Stimulated activated naive CD8-positive, alpha-beta T cell treated with anti-CD3 and anti-CD28 coated beads, Interleukin-15, Interleukin-2, amounts not matched to agents 100 U/mL and 50 U/mL, for 24 hours (primary cell): ENCODE results near the gene MYL3.
"Not testable (repeated sequence)": the region's sequence is repeated elsewhere in the genome, so short reads cannot be mapped to it uniquely, and the experiment has no call there.

Experiments
- ATAC-seq: fragments of 150-1000 bp; cut with Tn5 transposase; one replicate; pipeline ENCODE4 v1.10.0; 2021
- DNase-seq: peaks from one replicate; pipeline ENCODE4 v3.0.0; 2021

The MYL3 gene

GRCh38 chr3:46863261-46863782 lies at the start of gene MYL3:
Gene MYL3 (minus strand): TSS chr3:46863444. CDS start chr3:46863390, 54 bp downstream.
- no peak for ATAC-seq
- no peak for DNase-seq

- DNase-seq (no peak), ATAC-seq (no peak)
These were observed 49.7 kb upstream of the MYL3 start for GRCh38 chr3:46912986-46913385.

GRCh38 chr3:46910914-46911313 lies 47.7 kb upstream of the MYL3 start:
- not testable (repeated sequence) for ATAC-seq

GRCh38 chr3:46910166-46910760 lies 47.0 kb upstream of the MYL3 start:
- no peak for DNase-seq
- no peak for ATAC-seq

More at GRCh38 chr3:46910914-46911313, 47.7 kb upstream of the MYL3 start:
- not testable (repeated sequence) for DNase-seq

GRCh38 chr3:46909535-46910161 lies 46.4 kb upstream of the MYL3 start:
- ATAC-seq = peak; percentile 81
- DNase-seq = peak; percentile 89

GRCh38 chr3:46908986-46909534 lies 45.8 kb upstream of the MYL3 start:
- ATAC-seq (no peak), DNase-seq (no peak)

- no peak for ATAC-seq
- no peak for DNase-seq
These were observed 45.2 kb upstream of the MYL3 start for GRCh38 chr3:46908294-46908985.

- ATAC-seq = no peak
- no peak for DNase-seq
These were observed 44.7 kb upstream of the MYL3 start for GRCh38 chr3:46907960-46908293.

- DNase-seq (no peak), ATAC-seq (no peak)
These were observed 44.0 kb upstream of the MYL3 start for GRCh38 chr3:46907271-46907670.

GRCh38 chr3:46906471-46907058 lies 43.3 kb upstream of the MYL3 start:
- DNase-seq (no peak), ATAC-seq (no peak)

GRCh38 chr3:46905661-46906451 lies 42.6 kb upstream of the MYL3 start:
- ATAC-seq = no peak
- DNase-seq = no peak

GRCh38 chr3:46905213-46905560 lies 41.9 kb upstream of the MYL3 start:
- DNase-seq (no peak), ATAC-seq (no peak)

- DNase-seq (no peak), ATAC-seq (no peak)
These were observed 41.3 kb upstream of the MYL3 start for GRCh38 chr3:46904303-46905212.

- DNase-seq (no peak), ATAC-seq (no peak)
These were observed 40.4 kb upstream of the MYL3 start for GRCh38 chr3:46903341-46904302.

- ATAC-seq = no peak
- no peak for DNase-seq
These were observed 39.0 kb upstream of the MYL3 start for GRCh38 chr3:46902188-46902631.

- DNase-seq = no peak
- no peak for ATAC-seq
These were observed 38.4 kb upstream of the MYL3 start for GRCh38 chr3:46901591-46902187.

- DNase-seq = no peak
- ATAC-seq = no peak
These were observed 37.8 kb upstream of the MYL3 start for GRCh38 chr3:46901061-46901460.

- ATAC-seq = no peak
- no peak for DNase-seq
These were observed 37.1 kb upstream of the MYL3 start for GRCh38 chr3:46900356-46900755.

GRCh38 chr3:46900007-46900292 lies 36.7 kb upstream of the MYL3 start:
- no peak for DNase-seq
- no peak for ATAC-seq
